Right ventricle myocardium inferior (tissue), 1 donor: ENCODE measurements around the gene HAGHL. TPM values are rescaled to one million over a fixed set of nuclear protein-coding genes. Genes with fewer than 3 reads are reported as not detected.

ENCODE experiments used
- ATAC-seq: fragments of 200-7000 bp; cut with Tn5 transposase; one replicate; pipeline ENCODE4 v1.9.1; 2020; ENCODE audit warnings: mild to moderate bottlenecking, moderate library complexity
- DNase-seq: peaks from one replicate; pipeline ENCODE4 v3.0.0; 2021; ENCODE audit errors: missing footprints
- intact Hi-C: fragments of 100-400 bp; cut with DNase I; formaldehyde crosslinking; loops from one replicate; pipeline ENCODE4 v1.11.0; 2022
- long read RNA-seq: library from polyadenylated mRNA; unstranded; transcript quantifications from one replicate; pipeline ENCODE4 v2.0.0, GENCODE V29; 2021
- total RNA-seq: library from RNA; stranded (reverse); fragmentation: NEBNext Ultra II Directional; extraction: Animal tissue kit (Norgen Biotek cat#: 25700); gene quantifications from one replicate; pipeline ENCODE4 v1.2.1, GENCODE V29; 2021
- donor health status: DM: no; HTN: yes; CAD: no; lungs with severe emphysema.

The HAGHL gene
- total RNA-seq = 18.7 TPM
- long read RNA-seq, partial matches to known transcripts = 0 of 17 reads
- long read RNA-seq, other reads (novel, unspliced or antisense) = 14 of 17 reads

- intact Hi-C loops = no loop called here
- DNase-seq (no peak), ATAC-seq (peak; percentile 45)
These were observed at the start of gene HAGHL, which contains the start of gene CCDC78 for GRCh38 chr16:726438-727290. HAGHL (plus strand) TSS chr16:727106; CDS start chr16:727510, 404 bp downstream. CCDC78 (minus strand) TSS chr16:726443; CDS start chr16:726367, 76 bp downstream.

GRCh38 chr16:677316-678190 lies 49.4 kb upstream of the HAGHL start:
- intact Hi-C loops = no loop called here
- ATAC-seq (no peak), DNase-seq (no peak)

- no peak for ATAC-seq
- no peak for DNase-seq
- intact Hi-C loops = no loop called here
These were observed 48.6 kb upstream of the HAGHL start for GRCh38 chr16:678209-678857.

DNA sequence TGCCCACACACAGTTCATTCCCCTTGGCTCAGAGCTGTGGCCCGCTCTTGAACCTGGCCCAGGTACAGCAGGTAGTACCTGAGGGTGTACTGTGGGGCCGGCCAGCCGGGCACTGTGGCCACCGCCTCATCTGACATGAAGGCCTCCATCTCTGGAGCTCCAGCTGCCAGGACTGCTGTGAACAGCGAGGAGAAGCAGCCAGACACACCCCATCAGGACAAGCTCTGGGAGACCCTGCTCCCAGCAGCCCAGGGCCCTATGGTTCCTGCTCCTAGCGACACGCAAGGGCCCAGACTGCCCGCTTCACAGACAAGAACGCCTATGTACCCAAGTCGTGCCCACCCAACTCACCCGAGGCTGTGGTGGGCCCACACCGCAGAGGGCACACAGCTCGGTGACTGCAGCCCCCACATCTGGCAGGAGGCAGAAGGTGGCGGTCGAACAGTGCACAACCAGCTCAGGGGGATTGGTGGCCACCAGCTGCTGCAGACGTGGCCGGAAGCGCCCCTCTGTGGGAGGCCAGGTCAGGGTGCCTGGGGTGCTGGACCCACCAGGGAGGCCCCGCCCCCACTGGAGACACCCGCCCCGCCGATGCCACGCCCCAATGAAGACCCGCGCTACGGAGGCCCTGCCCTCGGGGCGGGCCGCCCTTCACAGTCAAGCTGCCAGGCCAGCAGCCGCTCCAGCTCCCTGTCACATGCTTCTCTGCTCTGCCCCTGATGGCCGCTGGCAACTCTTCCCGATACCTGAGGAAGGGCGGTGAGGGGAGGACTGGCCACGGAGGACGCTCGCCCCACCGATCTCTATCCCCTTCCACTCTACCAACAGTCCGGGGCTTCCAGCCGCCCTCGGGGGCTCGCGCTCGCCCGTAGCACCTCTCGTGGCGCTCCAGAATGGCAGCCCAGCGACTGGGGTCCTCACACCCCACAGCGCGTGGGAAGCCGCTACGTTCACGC lies 47.8 kb upstream of the HAGHL start:
- intact Hi-C loops = no loop called here
- peak; percentile 37 for ATAC-seq
- peak; percentile 85 for DNase-seq

DNA sequence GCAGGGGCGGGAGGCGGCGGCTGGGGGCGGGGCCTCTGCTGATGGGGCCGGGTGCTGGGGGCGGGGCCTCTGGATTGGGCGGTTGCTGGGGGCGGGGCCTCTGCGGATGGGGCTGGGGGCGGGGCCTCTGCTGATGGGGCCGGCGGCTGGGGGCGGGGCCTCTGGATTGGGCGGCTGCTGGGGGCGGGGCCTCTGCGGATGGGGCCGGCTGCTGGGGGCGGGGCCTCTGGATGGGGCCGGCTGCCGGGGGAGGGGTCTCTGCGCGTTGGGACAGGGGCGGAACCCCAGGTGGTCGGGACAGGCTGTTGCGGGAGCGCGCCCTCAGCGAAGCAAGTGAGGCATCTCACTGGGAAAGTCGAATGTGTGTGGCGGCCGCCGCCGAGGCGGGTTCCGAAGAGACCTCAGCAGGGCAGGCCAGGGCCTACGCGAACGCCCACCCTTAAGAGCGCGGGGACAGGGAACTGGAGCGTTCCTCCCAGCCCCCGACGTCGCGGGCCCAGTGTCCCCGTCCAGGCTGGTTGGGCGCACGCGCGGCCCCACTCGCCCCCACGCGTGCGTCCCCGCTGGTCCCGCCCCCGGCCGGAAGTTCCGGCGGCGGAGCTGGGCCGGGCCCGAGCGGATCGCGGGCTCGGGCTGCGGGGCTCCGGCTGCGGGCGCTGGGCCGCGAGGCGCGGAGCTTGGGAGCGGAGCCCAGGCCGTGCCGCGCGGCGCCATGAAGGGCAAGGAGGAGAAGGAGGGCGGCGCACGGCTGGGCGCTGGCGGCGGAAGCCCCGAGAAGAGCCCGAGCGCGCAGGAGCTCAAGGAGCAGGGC lies 46.9 kb upstream of the HAGHL start, which contains the start of gene STUB1:
Gene STUB1 (plus strand): TSS at position 597 of the 811 bp plus-strand sequence. CDS start 116 bp downstream, at position 713.
- ATAC-seq (peak; percentile 77), DNase-seq (peak; percentile 94)
- intact Hi-C loops = loop anchor here (10.0 kb wide), 1 partner anchor 1655 kb away; no protein-coding TSS in a partner anchor

DNA sequence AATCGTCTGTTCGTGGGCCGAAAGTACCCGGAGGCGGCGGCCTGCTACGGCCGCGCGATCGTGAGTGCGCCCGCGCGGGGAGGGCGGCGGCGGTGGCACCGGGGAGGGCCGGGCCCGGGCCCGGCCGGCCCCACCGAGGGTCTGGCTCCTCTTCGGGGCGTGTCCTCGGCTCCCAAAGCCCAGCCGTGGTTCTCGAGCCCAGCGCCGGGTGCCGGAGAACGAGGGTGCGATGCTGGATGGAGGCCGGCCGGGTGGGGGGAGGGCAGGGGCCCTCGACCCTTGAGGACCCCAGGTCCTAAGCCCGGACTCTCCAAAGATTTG lies 46.3 kb upstream of the HAGHL start:
- DNase-seq (no peak), ATAC-seq (no peak)
- intact Hi-C loops = loop anchor here (10.0 kb wide), 1 partner anchor 1654 kb away; no protein-coding TSS in a partner anchor

DNA sequence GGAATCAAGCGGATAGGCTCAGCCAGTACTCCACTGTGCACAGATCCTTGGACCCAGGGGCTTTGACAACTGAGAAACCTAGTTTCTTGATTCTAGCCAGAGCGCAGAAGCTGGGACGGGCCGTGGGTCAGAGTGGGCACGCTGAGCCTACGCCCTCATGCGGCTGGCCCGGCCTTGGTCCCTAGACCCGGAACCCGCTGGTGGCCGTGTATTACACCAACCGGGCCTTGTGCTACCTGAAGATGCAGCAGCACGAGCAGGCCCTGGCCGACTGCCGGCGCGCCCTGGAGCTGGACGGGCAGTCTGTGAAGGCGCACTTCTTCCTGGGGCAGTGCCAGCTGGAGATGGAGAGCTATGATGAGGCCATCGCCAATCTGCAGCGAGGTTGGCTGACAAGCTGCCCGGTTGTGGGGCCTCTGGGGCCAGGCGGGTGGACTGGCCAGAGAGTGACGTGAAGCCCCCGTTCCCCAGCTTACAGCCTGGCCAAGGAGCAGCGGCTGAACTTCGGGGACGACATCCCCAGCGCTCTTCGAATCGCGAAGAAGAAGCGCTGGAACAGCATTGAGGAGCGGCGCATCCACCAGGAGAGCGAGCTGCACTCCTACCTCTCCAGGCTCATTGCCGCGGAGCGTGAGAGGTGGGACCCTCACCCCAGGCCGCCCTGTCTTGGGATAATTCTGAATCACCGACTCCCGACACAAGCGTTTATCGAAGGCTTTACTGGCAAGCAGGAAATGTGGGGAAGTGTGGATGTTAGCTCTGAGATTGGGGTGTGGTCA lies 45.8 kb upstream of the HAGHL start:
- DNase-seq = no peak
- ATAC-seq = no peak
- intact Hi-C loops = loop anchor here (10.0 kb wide), 1 partner anchor 1654 kb away; no protein-coding TSS in a partner anchor

DNA sequence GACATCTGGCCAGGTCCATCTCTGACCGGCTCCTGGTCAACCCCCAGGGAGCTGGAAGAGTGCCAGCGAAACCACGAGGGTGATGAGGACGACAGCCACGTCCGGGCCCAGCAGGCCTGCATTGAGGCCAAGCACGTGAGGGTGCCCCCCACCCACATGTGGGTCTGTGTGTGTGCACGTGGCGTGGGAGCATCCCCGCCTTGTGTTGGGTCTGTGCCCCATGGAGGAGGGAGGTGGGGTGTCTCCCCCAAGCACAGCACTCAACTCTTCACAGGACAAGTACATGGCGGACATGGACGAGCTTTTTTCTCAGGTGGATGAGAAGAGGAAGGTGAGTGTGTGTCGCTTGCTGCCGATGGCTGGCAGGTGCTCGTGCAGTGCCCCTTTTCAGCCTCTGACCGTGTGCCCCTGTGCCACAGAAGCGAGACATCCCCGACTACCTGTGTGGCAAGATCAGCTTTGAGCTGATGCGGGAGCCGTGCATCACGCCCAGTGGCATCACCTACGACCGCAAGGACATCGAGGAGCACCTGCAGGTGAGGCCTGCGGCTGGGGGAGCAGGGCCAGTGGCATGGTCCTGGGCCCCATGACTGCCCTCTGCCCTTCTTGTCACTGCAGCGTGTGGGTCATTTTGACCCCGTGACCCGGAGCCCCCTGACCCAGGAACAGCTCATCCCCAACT lies 45.0 kb upstream of the HAGHL start:
- DNase-seq = no peak
- ATAC-seq = no peak
- intact Hi-C loops = loop anchor here (10.0 kb wide), 1 partner anchor 1653 kb away; no protein-coding TSS in a partner anchor

GRCh38 chr16:682493-683395 lies 44.2 kb upstream of the HAGHL start:
- DNase-seq (no peak), ATAC-seq (no peak)
- intact Hi-C loops = loop anchor here (10.0 kb wide), 1 partner anchor 1652 kb away; no protein-coding TSS in a partner anchor

DNA sequence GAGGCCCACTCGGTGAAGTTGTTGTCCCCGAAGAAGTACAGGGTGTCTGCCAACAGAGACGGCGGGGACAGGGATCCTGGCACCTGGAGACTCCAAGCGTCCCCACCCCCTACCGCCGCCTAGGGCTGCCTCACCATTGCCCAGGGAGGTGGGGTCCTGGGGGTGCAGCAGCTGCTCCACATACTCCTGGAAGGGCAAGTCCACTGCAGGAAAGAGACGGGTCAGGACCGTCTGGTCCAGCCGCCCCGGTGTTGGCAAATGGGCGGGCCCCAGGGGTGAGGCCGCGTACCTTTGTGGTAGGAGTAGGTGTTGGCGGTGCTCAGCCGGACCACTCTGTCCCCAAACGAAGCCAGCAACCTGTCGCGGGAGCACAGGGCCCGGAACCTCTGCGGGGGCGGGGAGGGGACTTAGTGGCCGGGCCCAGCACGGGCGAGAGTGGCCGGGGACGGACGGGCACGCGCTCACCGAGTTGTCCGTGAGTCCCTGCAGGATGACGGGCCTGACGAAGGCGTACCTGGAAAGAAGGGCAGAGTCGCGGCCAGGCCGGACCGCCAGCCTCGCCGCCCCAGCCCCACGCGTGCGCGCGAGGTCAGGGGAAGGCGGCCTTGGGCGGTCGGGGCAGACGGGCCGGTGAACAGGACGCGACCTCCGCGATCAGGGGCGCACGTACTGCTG lies 43.4 kb upstream of the HAGHL start:
- ATAC-seq (no peak), DNase-seq (no peak)
- intact Hi-C loops = loop anchor here (10.0 kb wide), 1 partner anchor 1651 kb away; no protein-coding TSS in a partner anchor

GRCh38 chr16:684071-684794 lies 42.7 kb upstream of the HAGHL start, which contains the start of gene JMJD8:
JMJD8 (minus strand) TSS chr16:684334; CDS start chr16:684319, 15 bp downstream.
- intact Hi-C loops = loop anchor here (10.0 kb wide), 1 partner anchor 1651 kb away; no protein-coding TSS in a partner anchor
- DNase-seq = peak; percentile 99
- peak; percentile 76 for ATAC-seq

- DNase-seq (no peak), ATAC-seq (no peak)
- intact Hi-C loops = loop anchor here (5.0 to 10.0 kb wide), 2 partner anchors 37 to 1650 kb away; partner anchors contain the start of gene ANTKMT
These were observed 41.8 kb upstream of the HAGHL start for GRCh38 chr16:684961-685696.
